ENCODE results near the gene RAD51B.

Gene RAD51B

GRCh38 chr14:68672609-68673285 lies 853.2 kb downstream of the RAD51B start:
- DNase-seq (ENCODE audit: low read depth in 1 of 2, low spot score in 1 of 2): no peak

- DNase-seq (ENCODE audit: low read depth in 1 of 2, low spot score in 1 of 2): no peak
Measured at GRCh38 chr14:68673464-68673863, 853.9 kb downstream of the RAD51B start.

- DNase-seq (ENCODE audit: low read depth in 1 of 2, low spot score in 1 of 2): no peak
Measured at GRCh38 chr14:68674538-68675232, 855.1 kb downstream of the RAD51B start.

DNA sequence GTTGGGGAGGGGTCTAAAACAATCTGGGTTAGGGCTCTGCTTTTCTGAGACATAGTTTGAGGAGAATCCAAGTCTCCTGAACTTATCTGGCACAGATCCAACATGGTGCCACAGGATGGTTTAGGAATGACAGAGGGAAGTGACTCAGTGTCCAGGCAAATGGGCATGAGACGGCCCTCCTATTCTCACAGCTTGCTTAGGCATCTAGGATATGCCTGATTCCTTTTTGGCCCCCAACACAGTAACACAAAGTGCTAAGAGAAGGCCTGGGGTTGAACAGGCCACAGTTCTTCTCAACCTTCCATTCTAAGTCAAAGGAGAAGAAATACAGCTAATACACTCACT lies 855.6 kb downstream of the RAD51B start:
- no peak for DNase-seq (ENCODE audit: low read depth in 1 of 2, low spot score in 1 of 2)

DNA sequence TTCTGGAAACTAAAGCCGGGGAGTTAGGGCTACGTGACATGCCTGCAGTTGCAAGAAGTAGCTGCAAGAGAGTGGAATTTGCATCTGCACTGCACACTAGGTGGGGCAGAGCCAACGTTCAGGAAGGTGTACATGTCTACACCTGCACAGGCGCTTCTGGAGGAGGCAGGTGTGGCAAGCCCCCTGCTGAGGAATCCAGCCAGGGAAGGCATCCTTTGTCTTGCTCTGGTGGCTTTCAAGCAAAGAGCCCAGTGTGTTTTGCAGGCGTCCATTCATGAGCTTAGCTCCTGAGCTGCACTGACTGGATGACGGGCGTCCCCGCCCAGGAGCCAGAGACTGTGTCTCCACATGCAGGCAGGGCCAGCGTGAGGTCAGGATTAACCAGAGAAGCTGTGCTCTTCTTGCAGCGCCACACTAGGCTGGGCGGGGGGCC lies 856.9 kb downstream of the RAD51B start:
- no peak for DNase-seq (ENCODE audit: low read depth in 1 of 2, low spot score in 1 of 2)

DNA sequence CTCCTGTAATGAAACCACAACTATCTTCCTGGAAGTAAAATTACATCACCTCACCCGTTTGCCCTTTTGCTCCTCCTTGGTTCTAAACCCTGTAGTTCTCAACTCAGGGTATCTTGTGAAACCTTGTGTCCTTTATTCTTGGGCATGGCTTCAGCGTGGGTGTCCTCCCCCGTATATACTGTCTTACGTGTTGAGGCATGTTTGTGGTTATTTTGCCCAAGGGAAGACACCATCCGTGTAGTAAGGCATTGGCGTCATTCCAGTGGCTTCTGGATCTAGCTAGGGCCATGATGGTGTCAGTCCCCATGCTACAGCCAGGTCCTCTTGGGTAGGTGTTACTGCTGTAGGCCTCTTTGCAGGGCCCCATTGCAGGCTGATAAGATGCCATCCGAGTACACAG lies 857.9 kb downstream of the RAD51B start:
- no peak for DNase-seq (ENCODE audit: low read depth in 1 of 2, low spot score in 1 of 2)

DNA sequence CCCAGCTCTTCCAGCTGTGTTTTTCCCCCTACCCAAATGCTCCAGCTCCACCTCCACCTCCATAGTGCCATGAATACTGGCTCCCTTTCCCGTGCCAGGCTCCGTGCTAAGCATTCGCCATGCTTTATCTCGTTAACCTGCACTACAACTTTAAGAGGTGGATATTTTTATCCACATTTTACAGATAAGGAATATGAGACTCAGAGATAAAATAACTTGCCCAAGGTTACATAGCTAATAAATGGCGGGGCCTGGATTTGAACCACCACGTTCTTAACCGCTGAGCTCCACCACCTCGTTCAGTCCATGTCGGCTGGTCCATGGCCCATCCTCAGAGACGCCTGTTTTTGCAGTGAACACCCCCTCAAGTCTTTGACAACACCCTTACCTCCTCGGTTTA lies 858.3 kb downstream of the RAD51B start:
- DNase-seq (ENCODE audit: low read depth in 1 of 2, low spot score in 1 of 2): no peak

DNA sequence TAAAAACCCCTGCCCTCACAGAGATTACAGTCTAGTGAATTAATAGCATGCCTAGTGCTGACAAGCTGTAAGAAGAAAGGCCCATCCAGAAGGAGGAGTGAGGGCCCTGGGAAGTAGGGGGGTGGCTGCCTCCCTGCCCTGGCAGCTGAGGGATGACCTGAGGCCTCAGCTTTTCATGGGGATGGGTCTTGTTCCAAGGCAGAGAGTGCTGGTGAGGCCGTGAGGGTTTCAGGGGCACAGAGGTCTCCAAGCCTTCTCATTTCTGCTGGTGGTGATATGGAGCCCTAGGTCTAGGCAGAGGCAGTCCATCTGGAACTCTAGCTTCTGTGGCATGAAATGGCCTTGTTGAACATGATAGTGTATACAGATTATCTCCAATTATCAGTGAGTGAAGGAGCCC lies 858.9 kb downstream of the RAD51B start:
- DNase-seq (ENCODE audit: low read depth in 1 of 2, low spot score in 1 of 2): no peak

DNA sequence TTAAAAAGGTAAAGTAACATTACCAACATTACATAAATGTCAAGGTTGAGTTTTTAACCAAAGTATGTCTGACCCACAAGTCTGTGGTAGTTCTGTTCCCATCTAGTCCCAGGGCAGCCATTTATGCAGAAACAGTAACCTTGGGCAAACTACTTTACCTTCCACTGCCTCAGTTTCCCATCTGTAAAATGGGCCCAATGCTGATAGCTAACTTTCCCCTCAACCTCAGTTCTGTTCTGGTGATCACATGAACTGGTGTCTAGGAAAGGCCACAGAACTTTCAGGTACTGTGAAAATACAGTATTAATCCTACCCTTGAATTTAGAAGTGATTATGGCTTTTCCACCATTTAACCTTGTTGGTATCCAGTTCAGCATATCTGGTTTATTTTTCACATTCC lies 859.7 kb downstream of the RAD51B start:
- DNase-seq (ENCODE audit: low read depth in 1 of 2, low spot score in 1 of 2): no peak

DNA sequence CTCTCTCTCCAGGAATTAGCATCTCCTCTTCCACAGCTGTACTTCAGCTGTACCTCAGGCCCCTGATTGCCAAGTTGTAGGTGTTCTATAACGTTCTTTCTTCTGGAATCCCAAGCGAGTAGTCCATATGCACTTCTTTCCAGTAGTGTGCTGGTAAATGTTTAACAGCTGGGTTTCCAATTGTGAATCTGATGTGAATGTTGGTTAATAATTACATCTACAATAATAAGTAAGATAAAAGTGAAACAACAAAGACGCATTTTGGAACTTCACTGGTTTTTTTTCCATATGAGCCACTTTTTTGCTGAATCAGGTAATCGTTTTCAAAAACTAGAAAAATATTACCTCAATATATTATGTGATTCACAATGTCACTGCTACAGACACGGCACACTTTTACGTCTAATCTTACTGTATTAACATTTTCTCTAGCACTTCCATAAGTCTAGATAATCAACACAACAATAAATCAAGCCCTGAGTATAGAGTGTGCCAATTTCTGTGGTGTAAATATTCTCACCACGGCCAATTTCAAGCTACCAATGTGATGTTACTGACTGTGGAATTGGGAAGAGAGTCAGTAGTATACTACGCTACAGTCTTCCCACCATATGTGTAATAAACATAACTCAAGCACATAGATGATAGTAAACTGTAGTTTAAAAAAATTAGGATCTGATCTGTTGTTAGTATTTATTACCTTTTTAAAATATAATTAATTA lies 860.3 kb downstream of the RAD51B start:
- DNase-seq (ENCODE audit: low read depth in 1 of 2, low spot score in 1 of 2): no peak

GRCh38 chr14:68680541-68681051 lies 861.0 kb downstream of the RAD51B start:
- DNase-seq (ENCODE audit: low read depth in 1 of 2, low spot score in 1 of 2): no peak

- no peak for DNase-seq (ENCODE audit: low read depth in 1 of 2, low spot score in 1 of 2)
Measured at GRCh38 chr14:68681256-68682011, 861.9 kb downstream of the RAD51B start.

DNA sequence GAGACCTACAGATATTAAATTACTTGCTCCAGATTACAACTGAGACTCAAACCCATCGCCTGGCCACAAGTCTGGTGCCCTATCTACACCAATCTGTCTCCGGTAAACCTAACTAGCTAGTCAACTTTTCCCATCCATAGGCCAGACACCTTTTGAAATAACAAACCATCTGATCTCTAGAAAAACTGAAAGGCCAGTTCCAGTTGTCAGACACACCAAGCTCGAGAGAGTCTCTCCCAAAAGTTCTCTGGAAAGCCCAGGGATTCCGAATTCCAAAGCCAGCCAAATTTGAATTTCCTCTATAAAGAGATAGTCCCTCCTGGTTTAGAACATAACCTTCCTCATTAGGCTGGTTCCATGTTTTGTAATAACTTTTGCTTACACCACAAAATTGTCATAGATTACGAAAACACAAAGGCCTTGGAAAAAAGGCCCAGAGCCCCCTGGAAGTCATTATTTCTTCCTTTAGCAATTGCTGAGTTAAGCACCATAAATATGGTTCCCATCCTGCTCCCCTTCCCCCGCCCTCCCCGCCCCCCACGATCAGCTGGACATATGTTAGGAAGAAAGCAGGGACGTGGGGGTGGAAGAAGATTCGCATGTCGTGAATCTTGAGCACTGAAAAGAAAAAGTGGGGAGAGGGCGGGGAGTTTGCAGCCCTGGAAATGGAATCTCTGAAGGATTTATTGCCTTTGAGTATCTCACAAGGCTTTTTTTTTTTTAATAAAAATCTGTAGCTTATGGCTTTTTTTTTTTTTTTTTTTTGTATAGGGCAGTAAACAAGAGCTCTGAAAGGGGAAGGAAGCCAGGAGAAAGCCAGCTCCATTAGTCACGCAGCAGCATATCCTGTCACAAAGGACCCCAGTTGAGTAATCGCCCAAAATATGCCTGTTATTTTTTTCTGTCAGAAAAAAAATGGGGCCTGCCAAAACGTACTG lies 862.9 kb downstream of the RAD51B start:
- DNase-seq (ENCODE audit: low read depth in 1 of 2, low spot score in 1 of 2): no peak

GRCh38 chr14:68683326-68683725 lies 863.7 kb downstream of the RAD51B start:
- DNase-seq (ENCODE audit: low read depth in 1 of 2, low spot score in 1 of 2): no peak

DNA sequence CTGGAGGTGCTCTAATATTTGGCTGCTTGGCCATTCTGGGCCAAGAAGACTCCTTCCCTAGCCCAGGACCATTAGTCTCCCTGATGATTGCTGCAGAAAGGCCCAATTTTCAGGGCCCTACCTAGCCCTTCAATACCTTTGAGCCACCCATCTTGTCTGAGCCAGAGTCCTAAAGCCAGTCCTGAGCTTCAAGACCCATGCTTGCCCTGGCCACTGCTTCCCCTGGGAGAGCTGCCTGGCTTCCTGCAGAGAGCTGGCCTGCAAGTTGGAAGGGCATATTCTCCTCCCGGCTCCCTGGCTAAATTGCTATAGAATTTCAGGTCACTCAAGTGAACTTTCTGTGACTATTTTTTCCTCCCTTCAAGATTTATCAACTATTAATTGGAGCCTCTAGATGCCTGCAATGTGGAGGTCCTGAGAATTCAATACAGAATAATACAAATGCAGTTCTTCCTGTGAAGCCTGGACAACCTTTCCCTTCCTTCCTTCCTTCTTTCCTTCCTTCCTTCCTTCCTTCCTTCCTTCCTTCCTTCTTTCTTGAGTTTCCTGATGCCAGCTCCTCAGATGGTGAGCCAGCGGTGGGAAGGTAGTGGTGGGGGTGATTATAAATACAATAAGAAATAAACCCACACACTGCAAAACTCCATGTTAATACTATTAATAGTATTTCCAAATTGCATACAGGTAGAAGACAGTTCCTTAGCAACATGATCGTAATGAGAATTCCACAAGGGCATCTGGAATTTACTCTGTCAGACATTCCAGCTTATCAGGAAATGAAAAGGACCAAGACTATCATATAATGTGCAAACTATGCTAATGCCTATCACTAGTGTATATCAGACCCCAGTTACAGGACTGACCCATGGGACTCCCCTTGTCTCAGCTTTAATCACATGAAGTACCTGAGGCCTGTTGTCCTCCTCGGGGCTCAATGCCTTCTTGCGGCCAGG lies 865.2 kb downstream of the RAD51B start:
- DNase-seq (ENCODE audit: low read depth in 1 of 2, low spot score in 1 of 2): no peak

- peak; percentile 42 to 74 for DNase-seq (ENCODE audit: low read depth in 1 of 2, low spot score in 1 of 2)
Measured at GRCh38 chr14:68685419-68686204, 866.0 kb downstream of the RAD51B start.

DNA sequence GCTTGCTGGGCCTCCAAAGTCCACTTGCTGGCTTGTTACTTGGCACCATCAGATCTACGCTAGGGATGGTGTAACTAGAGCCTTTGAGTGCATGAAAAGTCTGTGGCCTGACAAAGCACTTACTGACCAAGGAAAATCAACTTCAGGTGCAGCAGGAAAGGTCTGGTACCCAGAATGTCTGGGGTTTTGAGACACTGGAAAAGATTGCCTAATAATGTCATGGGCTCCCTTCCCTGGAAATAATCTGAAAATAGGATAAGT lies 866.6 kb downstream of the RAD51B start:
- DNase-seq (ENCODE audit: low read depth in 1 of 2, low spot score in 1 of 2): no peak

GRCh38 chr14:68686724-68687123 lies 867.1 kb downstream of the RAD51B start:
- DNase-seq (ENCODE audit: low read depth in 1 of 2, low spot score in 1 of 2): no peak

DNA sequence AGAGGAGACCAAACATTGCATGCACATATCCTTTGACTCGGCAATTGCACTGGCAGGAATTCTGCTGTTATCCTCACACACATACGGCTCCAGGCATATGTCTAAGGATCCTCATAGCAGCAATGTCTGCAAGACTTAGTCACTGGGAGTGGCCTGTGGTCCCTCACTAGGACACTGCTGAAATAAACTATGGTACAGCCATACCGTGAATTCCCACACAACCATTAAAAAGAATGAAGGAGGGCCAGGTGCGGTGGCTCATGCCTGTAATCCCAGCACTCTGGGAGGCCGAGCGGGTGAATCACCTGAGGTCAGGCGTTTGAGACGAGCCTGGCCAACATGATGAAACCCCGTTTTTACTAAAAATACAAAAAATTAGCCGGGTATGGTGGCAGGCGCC lies 868.2 kb downstream of the RAD51B start:
- DNase-seq (ENCODE audit: low read depth in 1 of 2, low spot score in 1 of 2): no peak
